ENCODE data around the gene SLC26A1. TPM values are rescaled to one million over a fixed set of nuclear protein-coding genes. Genes with fewer than 3 reads are reported as not detected.

Gene SLC26A1
- polyA plus RNA-seq, 1 donor from 2014 or later: 0.12 TPM

DNA sequence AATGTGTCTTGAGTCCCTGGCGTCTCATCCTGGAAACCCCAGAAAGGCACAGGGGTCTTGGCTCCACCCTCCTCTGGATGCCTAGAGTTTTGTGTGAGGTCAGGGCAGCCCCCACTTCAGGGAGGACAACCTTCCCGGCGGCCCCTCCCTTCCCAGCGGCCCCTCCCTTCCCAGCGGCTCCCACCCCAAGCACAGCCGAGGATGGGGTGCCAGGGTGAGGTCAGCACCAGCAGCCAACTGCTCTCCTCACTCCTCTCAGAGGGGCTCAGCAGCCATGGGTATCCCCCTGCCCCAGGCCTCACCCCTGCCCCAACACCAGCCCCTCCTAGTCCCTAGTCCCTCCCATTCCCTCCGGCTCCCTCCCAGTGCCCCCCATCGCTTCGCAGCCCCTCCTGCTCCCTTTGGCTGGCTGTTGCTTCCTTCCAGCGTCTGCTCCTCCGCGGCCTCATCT is 37.2 kb downstream of the SLC26A1 start:
- Histone ChIP-seq H3K4me3 (ENCODE audit: low read length) (no peak overlapping the region), H3K9me3 (ENCODE audit: low read length) (no peaks in the 10 kb centered on the region), H3F3A (ENCODE audit: insufficient read depth, low read length, poor library complexity, severe bottlenecking) (no peaks in the 10 kb centered on the region), H2AFZ (ENCODE audit: low read depth, low read length) (no peak overlapping the region), H3K27me3 (ENCODE audit: insufficient read depth, low read depth, low read length) (no peaks in the 10 kb centered on the region), H3K9ac (ENCODE audit: low read length) (no peak overlapping the region), H3K79me2 (replicated peaks; ENCODE audit: insufficient read depth, low read length) (no peaks in the 10 kb centered on the region), H3K9me2 (ENCODE audit: insufficient read depth, low read length) (no peaks in the 10 kb centered on the region), H3K36me3 (ENCODE audit: insufficient read depth, low read length) (no peaks in the 10 kb centered on the region), H3K27ac (ENCODE audit: low read length) (no peak overlapping the region), H3K4me2 (ENCODE audit: low read length) (no peak overlapping the region), H4K20me1 (ENCODE audit: insufficient read depth) (no peaks in the 10 kb centered on the region)
- no peak for TF ChIP-seq EZH2 (IDR thresholded peaks at IDR 0.05; ENCODE audit: borderline replicate concordance, insufficient read depth, low read length, poor library complexity, severe bottlenecking)
- TF ChIP-seq, protein P1, sequence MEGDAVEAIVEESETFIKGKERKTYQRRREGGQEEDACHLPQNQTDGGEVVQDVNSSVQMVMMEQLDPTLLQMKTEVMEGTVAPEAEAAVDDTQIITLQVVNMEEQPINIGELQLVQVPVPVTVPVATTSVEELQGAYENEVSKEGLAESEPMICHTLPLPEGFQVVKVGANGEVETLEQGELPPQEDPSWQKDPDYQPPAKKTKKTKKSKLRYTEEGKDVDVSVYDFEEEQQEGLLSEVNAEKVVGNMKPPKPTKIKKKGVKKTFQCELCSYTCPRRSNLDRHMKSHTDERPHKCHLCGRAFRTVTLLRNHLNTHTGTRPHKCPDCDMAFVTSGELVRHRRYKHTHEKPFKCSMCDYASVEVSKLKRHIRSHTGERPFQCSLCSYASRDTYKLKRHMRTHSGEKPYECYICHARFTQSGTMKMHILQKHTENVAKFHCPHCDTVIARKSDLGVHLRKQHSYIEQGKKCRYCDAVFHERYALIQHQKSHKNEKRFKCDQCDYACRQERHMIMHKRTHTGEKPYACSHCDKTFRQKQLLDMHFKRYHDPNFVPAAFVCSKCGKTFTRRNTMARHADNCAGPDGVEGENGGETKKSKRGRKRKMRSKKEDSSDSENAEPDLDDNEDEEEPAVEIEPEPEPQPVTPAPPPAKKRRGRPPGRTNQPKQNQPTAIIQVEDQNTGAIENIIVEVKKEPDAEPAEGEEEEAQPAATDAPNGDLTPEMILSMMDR (IDR thresholded peaks at IDR 0.05; ENCODE audit: poor library complexity, severe bottlenecking): no peak
- no peak for TF ChIP-seq SMC3 (conservative IDR thresholded peaks at IDR 0.05; ENCODE audit: poor library complexity)

DNA sequence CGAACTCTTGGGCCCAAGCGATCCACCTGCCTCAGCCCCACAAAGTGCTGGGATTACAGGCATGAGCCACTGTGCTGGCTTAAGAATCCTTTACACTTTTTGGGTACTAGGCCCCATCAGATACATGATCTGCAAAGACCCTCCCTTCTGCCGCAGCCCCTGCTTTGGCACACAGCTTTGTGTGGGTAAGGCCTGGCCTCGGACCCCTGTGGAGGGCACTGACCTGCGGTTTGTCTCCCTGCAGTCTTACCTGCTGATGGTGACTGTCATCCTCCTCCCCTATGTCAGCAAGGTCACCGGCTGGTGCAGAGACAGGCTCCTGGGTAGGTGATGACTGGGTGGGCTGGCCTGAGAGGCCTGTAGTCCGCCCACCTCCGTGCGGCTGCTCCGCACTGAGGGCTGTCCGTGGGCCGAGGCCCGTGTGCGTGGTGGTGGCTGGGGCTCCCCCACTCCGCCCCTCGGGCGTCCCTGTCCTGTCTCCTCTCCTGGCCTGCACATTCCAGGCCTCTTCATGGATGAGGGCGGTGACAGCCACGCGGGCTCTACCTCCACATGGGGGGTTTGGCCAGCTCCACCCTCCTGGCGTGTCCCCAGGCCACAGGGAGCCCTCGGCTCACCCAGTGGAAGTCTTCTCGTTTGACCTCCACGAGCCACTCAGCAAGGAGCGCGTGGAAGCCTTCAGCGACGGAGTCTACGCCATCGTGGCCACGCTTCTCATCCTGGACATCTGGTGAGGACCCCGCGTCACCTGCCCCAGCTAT is 37.9 kb downstream of the SLC26A1 start:
- no peaks in the 10 kb centered on the region for H3F3A ChIP-seq (ENCODE audit: insufficient read depth, low read length, poor library complexity, severe bottlenecking)
- H3K79me2 ChIP-seq (replicated peaks; ENCODE audit: insufficient read depth, low read length): no peaks in the 10 kb centered on the region
- TF ChIP-seq, protein P2, sequence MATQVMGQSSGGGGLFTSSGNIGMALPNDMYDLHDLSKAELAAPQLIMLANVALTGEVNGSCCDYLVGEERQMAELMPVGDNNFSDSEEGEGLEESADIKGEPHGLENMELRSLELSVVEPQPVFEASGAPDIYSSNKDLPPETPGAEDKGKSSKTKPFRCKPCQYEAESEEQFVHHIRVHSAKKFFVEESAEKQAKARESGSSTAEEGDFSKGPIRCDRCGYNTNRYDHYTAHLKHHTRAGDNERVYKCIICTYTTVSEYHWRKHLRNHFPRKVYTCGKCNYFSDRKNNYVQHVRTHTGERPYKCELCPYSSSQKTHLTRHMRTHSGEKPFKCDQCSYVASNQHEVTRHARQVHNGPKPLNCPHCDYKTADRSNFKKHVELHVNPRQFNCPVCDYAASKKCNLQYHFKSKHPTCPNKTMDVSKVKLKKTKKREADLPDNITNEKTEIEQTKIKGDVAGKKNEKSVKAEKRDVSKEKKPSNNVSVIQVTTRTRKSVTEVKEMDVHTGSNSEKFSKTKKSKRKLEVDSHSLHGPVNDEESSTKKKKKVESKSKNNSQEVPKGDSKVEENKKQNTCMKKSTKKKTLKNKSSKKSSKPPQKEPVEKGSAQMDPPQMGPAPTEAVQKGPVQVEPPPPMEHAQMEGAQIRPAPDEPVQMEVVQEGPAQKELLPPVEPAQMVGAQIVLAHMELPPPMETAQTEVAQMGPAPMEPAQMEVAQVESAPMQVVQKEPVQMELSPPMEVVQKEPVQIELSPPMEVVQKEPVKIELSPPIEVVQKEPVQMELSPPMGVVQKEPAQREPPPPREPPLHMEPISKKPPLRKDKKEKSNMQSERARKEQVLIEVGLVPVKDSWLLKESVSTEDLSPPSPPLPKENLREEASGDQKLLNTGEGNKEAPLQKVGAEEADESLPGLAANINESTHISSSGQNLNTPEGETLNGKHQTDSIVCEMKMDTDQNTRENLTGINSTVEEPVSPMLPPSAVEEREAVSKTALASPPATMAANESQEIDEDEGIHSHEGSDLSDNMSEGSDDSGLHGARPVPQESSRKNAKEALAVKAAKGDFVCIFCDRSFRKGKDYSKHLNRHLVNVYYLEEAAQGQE (IDR thresholded peaks at IDR 0.05; ENCODE audit: borderline replicate concordance): no peak
- TF ChIP-seq SMC3 (conservative IDR thresholded peaks at IDR 0.05; ENCODE audit: poor library complexity) (no peak), RAD21 (conservative IDR thresholded peaks at IDR 0.05) (no peak), TAF1 (IDR thresholded peaks at IDR 0.05; ENCODE audit: low read depth) (no peak), EP300 (conservative IDR thresholded peaks at IDR 0.05; ENCODE audit: poor library complexity, severe bottlenecking) (no peak), POLR2AphosphoS5 (IDR thresholded peaks at IDR 0.05) (no peak), EZH2 (IDR thresholded peaks at IDR 0.05; ENCODE audit: borderline replicate concordance, insufficient read depth, low read length, poor library complexity, severe bottlenecking) (no peak), MXI1 (conservative IDR thresholded peaks at IDR 0.05; ENCODE audit: poor library complexity, severe bottlenecking) (no peak)
- TF ChIP-seq, protein P1 (IDR thresholded peaks at IDR 0.05; ENCODE audit: poor library complexity, severe bottlenecking): no peak
- H3K36me3 ChIP-seq (ENCODE audit: insufficient read depth, low read length): no peaks in the 10 kb centered on the region
- H3K9ac ChIP-seq (ENCODE audit: low read length): no peak overlapping the region
- H4K20me1 ChIP-seq (ENCODE audit: insufficient read depth): no peaks in the 10 kb centered on the region
- no peaks in the 10 kb centered on the region for H3K27me3 ChIP-seq (ENCODE audit: insufficient read depth, low read depth, low read length)
- no peak overlapping the region for H3K27ac ChIP-seq (ENCODE audit: low read length)
- no peaks in the 10 kb centered on the region for H3K9me3 ChIP-seq (ENCODE audit: low read length)
- H3K4me2 ChIP-seq (ENCODE audit: low read length): no peak overlapping the region
- no peaks in the 10 kb centered on the region for H3K9me2 ChIP-seq (ENCODE audit: insufficient read depth, low read length)
- H2AFZ ChIP-seq (ENCODE audit: low read depth, low read length): no peak overlapping the region
- no peak overlapping the region for H3K4me3 ChIP-seq (ENCODE audit: low read length)

Data from neural cell (in vitro differentiated cells).